RWPE1 (cell line): ENCODE results near the gene FBXW7.

Experiments used
- CTCF ChIA-PET: fragments of 350-600 bp; sonication (Branson Sonifier 250); formaldehyde crosslinking; extraction: SDS; loops from one replicate; lab custom pipeline; 2021; lab: Yijun Ruan, JAX
- POLR2A ChIA-PET: fragments of 400-600 bp; formaldehyde crosslinking; extraction: SDS; loops from one replicate; lab custom pipeline; 2020; ENCODE audit warnings: antibody characterized with exemption; ENCODE audit not compliant: low non-redundant PET; lab: Yijun Ruan, JAX
- DNase-seq: peaks from one replicate; pipeline ENCODE4 v3.0.0; 2012; ENCODE audit warnings: low spot score
- H3K27ac ChIP-seq: fragments of 450-650 bp; 2 replicates; pipeline ENCODE4 v1.5.1; 2017
- CTCF ChIP-seq: fragments of 450-650 bp; conservative IDR thresholded peaks from 2 replicates; pipeline ENCODE4 v1.5.1; 2017; ENCODE audit warnings: low read depth, mild to moderate bottlenecking

The FBXW7 gene

GRCh38 chr4:152522245-152522644, 13.6 kb downstream of the FBXW7 start:
- no peak for DNase-seq
- POLR2A ChIA-PET: no interaction called here
- no peak for TF ChIP-seq CTCF
- CTCF ChIA-PET: interaction anchor here (0.7 kb wide), 1 partner anchor 16 kb away, joined by 4 read pairs; no protein-coding TSS in a partner anchor
- no peak overlapping the region for H3K27ac ChIP-seq

- CTCF ChIA-PET: interaction anchor here (0.6 kb wide), 1 partner anchor 52 kb away, joined by 6 read pairs; no protein-coding TSS in a partner anchor
- DNase-seq: no peak
- H3K27ac ChIP-seq: peak overlapping the region; percentile 84
- no peak for TF ChIP-seq CTCF
- POLR2A ChIA-PET: no interaction called here
These were observed 19.7 kb downstream of the FBXW7 start for GRCh38 chr4:152516156-152516555.

- POLR2A ChIA-PET: no interaction called here
These were observed 20.2 kb downstream of the FBXW7 start for GRCh38 chr4:152515678-152516077.

GRCh38 chr4:152514356-152514755, 21.5 kb downstream of the FBXW7 start:
- TF ChIP-seq CTCF: no peak
- no peak overlapping the region for H3K27ac ChIP-seq
- DNase-seq: no peak
- ChIA-PET CTCF (interaction anchor here (1.1 kb wide), 1 partner anchor 13 kb away, joined by 3 read pairs; no protein-coding TSS in a partner anchor), POLR2A (no interaction called here)

More at GRCh38 chr4:152515678-152516077, 20.2 kb downstream of the FBXW7 start:
- no peak for TF ChIP-seq CTCF
- DNase-seq: peak; percentile 53
- peak overlapping the region; percentile 84 for H3K27ac ChIP-seq
- CTCF ChIA-PET: interaction anchor here (0.6 kb wide), 1 partner anchor 220 kb away, joined by 7 read pairs; no protein-coding TSS in a partner anchor

- ChIA-PET POLR2A (no interaction called here), CTCF (no interaction called here)
- no peak for DNase-seq
- no peak for TF ChIP-seq CTCF
- H3K27ac ChIP-seq: no peak overlapping the region
These were observed 22.8 kb downstream of the FBXW7 start for GRCh38 chr4:152513078-152513477.

GRCh38 chr4:152512483-152512882, 23.4 kb downstream of the FBXW7 start:
- POLR2A ChIA-PET: no interaction called here
- TF ChIP-seq CTCF: no peak
- no peak overlapping the region for H3K27ac ChIP-seq
- no peak for DNase-seq
- CTCF ChIA-PET: no interaction called here
